ENCODE data around the gene SDK2.

The SDK2 gene

DNA sequence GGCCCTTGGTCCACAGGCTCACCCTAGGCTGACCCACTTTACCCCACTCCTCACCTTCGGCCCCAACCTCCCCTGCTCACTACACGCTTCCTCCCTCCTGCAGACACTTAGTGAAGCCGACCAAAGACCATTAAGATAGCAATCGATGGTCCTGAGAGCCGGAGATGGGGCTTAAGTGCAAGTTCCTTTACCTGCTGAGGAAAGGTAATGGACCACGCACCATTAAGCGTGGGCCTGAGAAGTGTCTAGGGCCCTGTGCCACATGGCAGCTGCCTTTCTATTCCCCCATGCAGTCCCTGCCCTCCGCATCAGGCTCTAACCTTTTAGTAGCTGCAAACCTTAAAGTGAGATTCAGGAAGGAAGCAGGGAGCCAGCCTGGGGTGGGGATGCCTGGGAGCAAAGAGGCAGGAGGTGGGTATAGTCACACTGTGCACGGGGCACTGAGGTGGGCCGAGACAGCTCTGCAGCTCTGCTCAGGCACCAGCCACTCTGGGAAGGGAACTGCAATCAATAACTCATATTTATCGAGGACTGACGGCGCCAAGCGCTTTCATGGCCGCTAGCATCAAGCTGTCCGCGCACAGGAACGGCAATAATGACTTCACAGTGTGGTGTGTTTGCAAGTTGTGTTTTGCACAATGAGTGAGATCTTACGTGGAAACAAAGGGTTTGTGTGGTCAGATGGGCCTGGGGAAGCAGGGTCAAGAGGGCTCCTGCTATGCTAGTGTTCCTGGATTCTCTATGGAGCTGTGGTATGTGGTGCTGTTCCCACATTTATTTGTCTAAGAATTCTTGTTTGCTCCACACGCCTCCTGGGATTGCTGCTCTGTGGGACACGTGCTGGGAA is 247.6 kb downstream of the SDK2 start:
- Histone ChIP-seq H3K36me3 (ENCODE audit: control insufficient read depth in 2 of 2, insufficient read depth in 2 of 2, low read length in 2 of 2) (no peaks in the 10 kb centered on the region), H3K4me3 (ENCODE audit: low read length in 2 of 2) (no peak overlapping the region), H3K4me1 (ENCODE audit: control insufficient read depth in 2 of 2, insufficient read depth in 2 of 2, low read length in 2 of 2) (no peaks in the 10 kb centered on the region), H3K27ac (ENCODE audit: low read depth in 2 of 2, low read length in 2 of 2) (no peak overlapping the region), H3K9ac (ENCODE audit: low read depth in 1 of 2, low read length in 2 of 2) (no peak overlapping the region), H3K27me3 (ENCODE audit: control insufficient read depth in 2 of 2, insufficient read depth in 2 of 2, low read length in 2 of 2) (no peaks in the 10 kb centered on the region), H3K9me3 (ENCODE audit: control insufficient read depth in 2 of 2, low read length in 2 of 2) (no peaks in the 10 kb centered on the region)

DNA sequence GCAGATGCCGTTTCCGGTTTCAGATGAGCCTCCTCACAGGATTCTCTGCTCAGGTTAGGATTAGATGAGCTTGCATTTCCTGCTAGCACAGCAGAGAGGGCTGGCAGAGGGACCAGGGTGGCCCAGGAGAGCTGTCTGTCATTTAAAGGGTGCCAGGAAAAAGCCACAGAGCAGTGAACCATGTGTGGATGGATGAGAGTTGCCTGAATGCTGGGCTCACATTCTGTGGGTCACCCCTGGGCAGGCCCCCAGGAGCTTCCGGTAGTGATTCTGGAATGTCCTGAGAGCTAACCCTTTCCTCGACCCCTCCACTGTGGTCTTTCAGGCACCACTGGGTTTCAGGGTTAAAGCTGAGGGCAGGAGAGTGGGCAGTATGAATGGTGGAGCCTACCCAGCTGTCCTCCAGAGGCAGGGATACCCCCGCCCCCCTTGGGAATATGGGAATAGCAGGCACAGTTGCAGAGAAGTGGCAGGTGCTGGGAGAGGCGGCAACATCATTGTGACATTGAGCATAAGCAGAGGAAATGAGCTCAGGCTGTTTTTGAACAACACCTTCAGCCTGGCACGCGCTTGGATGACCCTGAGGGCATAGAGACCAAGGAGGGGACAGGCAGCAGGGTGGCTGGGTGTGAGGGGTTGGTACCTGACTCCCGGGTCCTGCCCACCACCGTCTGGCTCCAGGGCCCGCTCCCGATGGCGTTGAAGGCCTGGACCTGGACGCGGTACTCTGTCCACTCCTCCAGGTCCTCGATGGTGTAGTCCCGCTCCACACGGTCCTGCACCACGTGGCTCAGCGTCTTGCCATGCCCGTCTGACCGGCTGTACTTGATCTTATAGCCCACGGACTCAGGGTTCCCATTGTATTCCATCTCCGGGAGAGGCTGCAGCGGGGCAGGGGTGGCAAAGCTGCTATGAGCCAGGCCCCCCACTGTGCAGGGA is 249.5 kb downstream of the SDK2 start:
- Histone ChIP-seq H3K27me3 (ENCODE audit: control insufficient read depth in 2 of 2, insufficient read depth in 2 of 2, low read length in 2 of 2) (no peaks in the 10 kb centered on the region), H3K9ac (ENCODE audit: low read depth in 1 of 2, low read length in 2 of 2) (no peak overlapping the region), H3K4me3 (ENCODE audit: low read length in 2 of 2) (no peak overlapping the region), H3K36me3 (ENCODE audit: control insufficient read depth in 2 of 2, insufficient read depth in 2 of 2, low read length in 2 of 2) (no peaks in the 10 kb centered on the region), H3K4me1 (ENCODE audit: control insufficient read depth in 2 of 2, insufficient read depth in 2 of 2, low read length in 2 of 2) (no peaks in the 10 kb centered on the region), H3K9me3 (ENCODE audit: control insufficient read depth in 2 of 2, low read length in 2 of 2) (no peaks in the 10 kb centered on the region), H3K27ac (ENCODE audit: low read depth in 2 of 2, low read length in 2 of 2) (no peak overlapping the region)

DNA sequence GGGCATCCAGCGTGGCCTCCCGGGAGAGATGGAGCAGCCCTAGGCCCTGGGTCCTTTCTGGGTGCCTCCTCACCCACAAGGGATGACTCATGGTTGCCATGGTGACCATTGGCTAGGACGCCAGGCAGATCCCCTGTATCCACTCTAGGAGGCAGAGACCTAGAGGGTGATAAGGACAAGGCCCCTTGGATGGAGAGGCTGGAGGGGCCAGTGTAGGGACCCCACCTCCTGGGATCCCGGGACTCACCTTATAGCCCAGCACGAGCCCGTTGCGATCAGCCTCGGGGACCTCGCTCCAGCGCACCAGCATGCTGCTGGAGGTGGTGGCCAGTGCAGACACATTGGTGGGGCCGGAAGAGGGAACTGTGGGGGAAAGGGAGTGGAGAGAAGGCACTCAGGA is 250.3 kb downstream of the SDK2 start:
- H3K36me3 ChIP-seq (ENCODE audit: control insufficient read depth in 2 of 2, insufficient read depth in 2 of 2, low read length in 2 of 2), result no peaks in the 10 kb centered on the region
- H3K9me3 ChIP-seq (ENCODE audit: control insufficient read depth in 2 of 2, low read length in 2 of 2), result no peaks in the 10 kb centered on the region
- no peak overlapping the region for H3K4me3 ChIP-seq (ENCODE audit: low read length in 2 of 2)
- no peaks in the 10 kb centered on the region for H3K27me3 ChIP-seq (ENCODE audit: control insufficient read depth in 2 of 2, insufficient read depth in 2 of 2, low read length in 2 of 2)
- no peak overlapping the region for H3K27ac ChIP-seq (ENCODE audit: low read depth in 2 of 2, low read length in 2 of 2)
- no peaks in the 10 kb centered on the region for H3K4me1 ChIP-seq (ENCODE audit: control insufficient read depth in 2 of 2, insufficient read depth in 2 of 2, low read length in 2 of 2)
- no peak overlapping the region for H3K9ac ChIP-seq (ENCODE audit: low read depth in 1 of 2, low read length in 2 of 2)

DNA sequence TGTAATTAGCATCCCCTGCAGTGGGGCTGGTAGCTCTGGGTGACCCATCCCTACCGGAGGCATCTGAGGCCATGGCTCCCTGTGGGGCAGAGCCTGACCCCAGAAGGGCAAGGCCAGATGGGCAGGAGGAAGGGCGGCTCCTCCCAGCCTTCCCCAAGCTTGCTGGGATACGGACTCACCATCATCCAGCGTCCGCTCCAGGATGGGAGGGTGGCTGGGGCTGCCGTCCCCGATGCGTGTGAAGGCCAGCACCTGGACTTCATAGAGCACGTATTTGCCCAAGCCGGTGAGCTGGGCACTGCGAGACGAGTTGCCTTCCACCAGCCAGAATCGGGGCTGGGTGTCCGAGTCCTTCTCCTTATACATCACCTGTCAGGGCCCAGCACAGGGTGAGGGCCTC is 250.9 kb downstream of the SDK2 start:
- Histone ChIP-seq H3K27ac (ENCODE audit: low read depth in 2 of 2, low read length in 2 of 2) (no peak overlapping the region), H3K9me3 (ENCODE audit: control insufficient read depth in 2 of 2, low read length in 2 of 2) (no peaks in the 10 kb centered on the region), H3K27me3 (ENCODE audit: control insufficient read depth in 2 of 2, insufficient read depth in 2 of 2, low read length in 2 of 2) (no peaks in the 10 kb centered on the region), H3K9ac (ENCODE audit: low read depth in 1 of 2, low read length in 2 of 2) (no peak overlapping the region), H3K4me3 (ENCODE audit: low read length in 2 of 2) (no peak overlapping the region), H3K4me1 (ENCODE audit: control insufficient read depth in 2 of 2, insufficient read depth in 2 of 2, low read length in 2 of 2) (no peaks in the 10 kb centered on the region), H3K36me3 (ENCODE audit: control insufficient read depth in 2 of 2, insufficient read depth in 2 of 2, low read length in 2 of 2) (no peaks in the 10 kb centered on the region)

DNA sequence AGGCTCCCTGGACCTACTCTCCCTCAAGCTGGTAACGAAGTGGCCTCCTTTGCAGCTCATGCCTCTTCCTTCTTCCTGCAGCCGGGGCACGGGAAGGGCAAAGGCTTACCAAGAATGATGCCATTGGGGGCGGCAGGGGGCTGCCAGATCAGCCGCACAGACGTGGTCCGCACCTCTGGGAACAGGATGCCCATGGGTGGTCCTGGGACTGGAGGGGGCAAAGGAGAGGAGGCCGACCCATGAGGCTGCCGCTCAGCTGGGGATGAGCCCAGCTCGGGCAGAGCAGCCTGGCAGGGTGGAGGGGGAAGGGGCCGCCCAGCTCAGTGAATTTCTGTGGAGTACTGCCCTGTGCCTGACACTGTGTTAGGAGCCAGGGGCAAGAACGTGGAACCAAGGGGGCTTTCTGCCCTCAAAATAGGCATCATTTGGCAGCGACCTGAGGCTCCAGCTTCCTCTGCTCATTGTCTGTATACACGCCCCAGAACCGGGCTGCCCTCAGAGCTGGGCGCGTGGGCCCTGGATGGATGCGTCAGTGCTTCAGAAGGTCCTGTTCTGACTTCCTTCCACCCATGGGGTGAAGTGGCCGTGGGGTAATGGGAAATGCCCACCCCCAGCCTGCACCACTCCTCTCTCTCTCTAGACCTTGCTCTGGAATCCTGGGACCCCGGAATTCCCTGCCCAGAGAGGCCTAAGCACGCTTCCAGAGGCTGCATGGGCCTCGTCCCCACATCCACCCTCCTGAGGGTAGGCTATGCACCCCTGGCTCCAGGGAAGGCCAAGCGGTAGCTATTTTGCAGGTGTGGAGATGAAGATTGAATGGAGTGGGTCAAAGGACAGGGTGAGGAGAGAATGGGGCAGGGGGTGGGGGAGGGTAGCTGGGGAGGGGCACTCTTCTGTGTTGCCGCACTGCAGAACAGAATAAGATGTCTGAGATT is 252.6 kb downstream of the SDK2 start:
- no peaks in the 10 kb centered on the region for H3K27me3 ChIP-seq (ENCODE audit: control insufficient read depth in 2 of 2, insufficient read depth in 2 of 2, low read length in 2 of 2)
- no peak overlapping the region for H3K9ac ChIP-seq (ENCODE audit: low read depth in 1 of 2, low read length in 2 of 2)
- no peak overlapping the region for H3K27ac ChIP-seq (ENCODE audit: low read depth in 2 of 2, low read length in 2 of 2)
- H3K4me1 ChIP-seq (ENCODE audit: control insufficient read depth in 2 of 2, insufficient read depth in 2 of 2, low read length in 2 of 2), result no peaks in the 10 kb centered on the region
- no peaks in the 10 kb centered on the region for H3K9me3 ChIP-seq (ENCODE audit: control insufficient read depth in 2 of 2, low read length in 2 of 2)
- H3K4me3 ChIP-seq (ENCODE audit: low read length in 2 of 2), result no peak overlapping the region
- no peaks in the 10 kb centered on the region for H3K36me3 ChIP-seq (ENCODE audit: control insufficient read depth in 2 of 2, insufficient read depth in 2 of 2, low read length in 2 of 2)

DNA sequence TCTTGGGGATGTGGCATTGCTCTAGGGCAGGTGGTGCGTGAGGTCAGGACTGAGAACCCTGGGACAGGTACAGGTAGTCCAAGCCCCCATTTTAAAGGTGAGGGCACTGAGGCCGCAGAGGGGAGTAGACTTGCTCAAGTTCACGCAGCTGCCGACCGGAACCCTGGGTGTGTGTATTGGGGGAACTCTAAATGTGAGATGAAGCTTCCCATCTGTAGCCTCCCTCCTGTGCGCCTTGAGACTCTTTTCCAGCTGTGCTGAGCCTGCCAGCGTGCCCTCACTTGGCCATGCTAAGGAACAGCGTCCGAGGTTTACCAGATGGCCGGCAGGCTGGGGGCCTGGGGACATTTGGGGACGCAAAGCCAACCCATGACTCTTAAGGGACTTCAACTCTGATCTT is 253.4 kb downstream of the SDK2 start:
- Histone ChIP-seq H3K27ac (ENCODE audit: low read depth in 2 of 2, low read length in 2 of 2) (no peak overlapping the region), H3K4me3 (ENCODE audit: low read length in 2 of 2) (no peak overlapping the region), H3K9me3 (ENCODE audit: control insufficient read depth in 2 of 2, low read length in 2 of 2) (no peaks in the 10 kb centered on the region), H3K9ac (ENCODE audit: low read depth in 1 of 2, low read length in 2 of 2) (no peak overlapping the region), H3K4me1 (ENCODE audit: control insufficient read depth in 2 of 2, insufficient read depth in 2 of 2, low read length in 2 of 2) (no peaks in the 10 kb centered on the region), H3K27me3 (ENCODE audit: control insufficient read depth in 2 of 2, insufficient read depth in 2 of 2, low read length in 2 of 2) (no peaks in the 10 kb centered on the region), H3K36me3 (ENCODE audit: control insufficient read depth in 2 of 2, insufficient read depth in 2 of 2, low read length in 2 of 2) (no peaks in the 10 kb centered on the region)

DNA sequence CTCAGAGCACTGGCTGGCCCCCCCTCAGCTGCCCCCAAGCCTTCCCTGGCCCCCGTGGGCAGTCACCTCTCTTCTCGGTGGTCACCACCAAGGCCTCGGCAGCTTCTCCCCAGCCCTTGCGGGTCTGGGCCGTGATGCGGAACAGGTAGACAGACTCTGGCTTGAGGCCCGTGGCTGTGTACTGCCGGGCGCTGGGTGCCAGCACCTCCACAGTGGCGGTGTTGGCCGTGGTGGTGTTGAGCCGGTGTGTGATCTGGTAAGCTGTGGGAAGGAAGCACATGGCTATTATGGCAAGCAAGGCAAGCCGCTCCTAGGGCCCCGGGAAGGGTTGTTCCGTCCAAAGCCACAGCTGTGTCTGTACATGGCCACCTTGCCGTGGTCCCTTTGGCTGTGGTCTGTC is 254.0 kb downstream of the SDK2 start:
- Histone ChIP-seq H3K27ac (ENCODE audit: low read depth in 2 of 2, low read length in 2 of 2) (no peak overlapping the region), H3K9me3 (ENCODE audit: control insufficient read depth in 2 of 2, low read length in 2 of 2) (no peaks in the 10 kb centered on the region), H3K4me3 (ENCODE audit: low read length in 2 of 2) (no peak overlapping the region), H3K4me1 (ENCODE audit: control insufficient read depth in 2 of 2, insufficient read depth in 2 of 2, low read length in 2 of 2) (no peaks in the 10 kb centered on the region), H3K27me3 (ENCODE audit: control insufficient read depth in 2 of 2, insufficient read depth in 2 of 2, low read length in 2 of 2) (no peaks in the 10 kb centered on the region), H3K9ac (ENCODE audit: low read depth in 1 of 2, low read length in 2 of 2) (no peak overlapping the region), H3K36me3 (ENCODE audit: control insufficient read depth in 2 of 2, insufficient read depth in 2 of 2, low read length in 2 of 2) (no peaks in the 10 kb centered on the region)

DNA sequence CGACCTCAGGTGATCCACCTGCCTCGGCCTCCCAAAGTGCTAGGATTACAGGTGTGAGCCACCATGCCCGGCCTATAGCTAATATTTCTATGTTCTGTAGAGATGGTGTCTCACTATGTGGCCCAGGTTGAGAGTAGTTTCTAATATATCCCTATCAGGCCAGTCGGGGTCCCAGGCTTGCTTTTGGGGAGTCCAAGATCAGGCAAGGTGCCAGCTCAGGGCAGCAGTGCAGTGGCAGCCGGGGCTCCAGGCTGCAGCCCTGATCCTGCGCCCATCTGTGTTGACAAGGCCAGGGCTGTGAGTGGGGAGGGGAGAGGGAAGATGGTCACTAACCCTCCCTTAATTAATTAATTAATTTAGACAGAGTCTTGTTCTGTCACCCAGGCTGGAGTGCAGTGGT is 254.8 kb downstream of the SDK2 start:
- H3K36me3 ChIP-seq (ENCODE audit: control insufficient read depth in 2 of 2, insufficient read depth in 2 of 2, low read length in 2 of 2), result no peaks in the 10 kb centered on the region
- H3K4me1 ChIP-seq (ENCODE audit: control insufficient read depth in 2 of 2, insufficient read depth in 2 of 2, low read length in 2 of 2), result no peaks in the 10 kb centered on the region
- no peaks in the 10 kb centered on the region for H3K27me3 ChIP-seq (ENCODE audit: control insufficient read depth in 2 of 2, insufficient read depth in 2 of 2, low read length in 2 of 2)
- H3K9ac ChIP-seq (ENCODE audit: low read depth in 1 of 2, low read length in 2 of 2), result no peak overlapping the region
- H3K27ac ChIP-seq (ENCODE audit: low read depth in 2 of 2, low read length in 2 of 2), result no peak overlapping the region
- H3K9me3 ChIP-seq (ENCODE audit: control insufficient read depth in 2 of 2, low read length in 2 of 2), result no peaks in the 10 kb centered on the region
- H3K4me3 ChIP-seq (ENCODE audit: low read length in 2 of 2), result no peak overlapping the region

DNA sequence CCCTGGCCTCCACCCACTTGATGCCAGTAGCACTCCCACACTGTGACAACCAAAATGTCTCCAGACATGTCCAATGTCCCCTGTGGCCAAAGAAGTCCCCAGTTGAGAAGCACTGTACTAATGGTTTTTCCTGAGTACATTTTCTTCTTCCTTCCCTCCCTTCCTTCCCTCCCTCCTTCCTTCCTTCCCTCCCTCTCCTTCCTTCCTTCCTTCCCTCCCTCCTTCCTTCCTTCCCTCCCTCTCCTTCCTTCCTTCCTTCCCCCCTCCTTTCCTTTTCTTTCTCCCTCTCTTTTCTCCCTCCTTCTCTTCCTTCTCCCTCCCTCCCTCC is 255.7 kb downstream of the SDK2 start:
- Histone ChIP-seq H3K9ac (ENCODE audit: low read depth in 1 of 2, low read length in 2 of 2) (no peak overlapping the region), H3K9me3 (ENCODE audit: control insufficient read depth in 2 of 2, low read length in 2 of 2) (no peaks in the 10 kb centered on the region), H3K27ac (ENCODE audit: low read depth in 2 of 2, low read length in 2 of 2) (no peak overlapping the region), H3K4me1 (ENCODE audit: control insufficient read depth in 2 of 2, insufficient read depth in 2 of 2, low read length in 2 of 2) (no peaks in the 10 kb centered on the region), H3K36me3 (ENCODE audit: control insufficient read depth in 2 of 2, insufficient read depth in 2 of 2, low read length in 2 of 2) (no peaks in the 10 kb centered on the region), H3K27me3 (ENCODE audit: control insufficient read depth in 2 of 2, insufficient read depth in 2 of 2, low read length in 2 of 2) (no peaks in the 10 kb centered on the region), H3K4me3 (ENCODE audit: low read length in 2 of 2) (no peak overlapping the region)
